Neural cell (in vitro differentiated cells): ENCODE data around the gene LHX5. TPM values are rescaled to one million over a fixed set of nuclear protein-coding genes. Genes with fewer than 3 reads are reported as not detected.

Experiments
- H2AFZ ChIP-seq: fragments of 200-600, 300-800 bp; sonication (generic), shearing (Covaris generic); 2 replicates; pipeline ENCODE4 v1.6.0; 2014; ENCODE audit warnings: low read depth, mild to moderate bottlenecking, antibody characterized with exemption, low read length, moderate library complexity
- H3F3A ChIP-seq: fragments of 200-600 bp; shearing (Covaris generic); 2 replicates; pipeline ENCODE4 v1.6.1; 2016; ENCODE audit warnings: mild to moderate bottlenecking, moderate library complexity, mixed read lengths, antibody characterized with exemption, low read length; ENCODE audit not compliant: insufficient read depth, poor library complexity, severe bottlenecking
- H3K27ac ChIP-seq: fragments of 200-600, 300-800 bp; sonication (generic), shearing (Covaris generic); 2 replicates; pipeline ENCODE4 v1.5.1; 2014; ENCODE audit warnings: mild to moderate bottlenecking, low read length, moderate library complexity
- H3K27me3 ChIP-seq: fragments of 300-800, 200-600 bp; sonication (generic), shearing (Covaris generic); 2 replicates; pipeline ENCODE4 v1.6.0; 2014; ENCODE audit warnings: mild to moderate bottlenecking, low read depth, low read length, moderate library complexity; ENCODE audit not compliant: insufficient read depth
- H3K36me3 ChIP-seq: fragments of 300-800, 200-600 bp; sonication (generic), shearing (Covaris generic); 2 replicates; pipeline ENCODE4 v1.5.1; 2014; ENCODE audit warnings: mild to moderate bottlenecking, antibody characterized with exemption, low read length, moderate library complexity; ENCODE audit not compliant: insufficient read depth
- H3K4me2 ChIP-seq: fragments of 300-800, 200-600 bp; sonication (generic), shearing (Covaris generic); 2 replicates; pipeline ENCODE4 v1.6.0; 2014; ENCODE audit warnings: mild to moderate bottlenecking, low read length
- H3K4me3 ChIP-seq: fragments of 300-800, 200-600 bp; sonication (generic), shearing (Covaris generic); 2 replicates; pipeline ENCODE4 v1.5.1; 2014; ENCODE audit warnings: mild to moderate bottlenecking, low read length, moderate library complexity
- H3K79me2 ChIP-seq: fragments of 200-600 bp; shearing (Covaris generic); replicated peaks from 2 replicates; pipeline ENCODE4 v1.6.0; 2014; ENCODE audit warnings: mild to moderate bottlenecking, low read length, moderate library complexity; ENCODE audit not compliant: insufficient read depth
- H3K9ac ChIP-seq: fragments of 300-800, 200-600 bp; sonication (generic), shearing (Covaris generic); 2 replicates; pipeline ENCODE4 v1.6.1; 2016; ENCODE audit warnings: mild to moderate bottlenecking, low read length, mixed read lengths
- H3K9me2 ChIP-seq: fragments of 200-600 bp; shearing (Covaris generic); 2 replicates; pipeline ENCODE4 v1.6.1; 2016; ENCODE audit warnings: mild to moderate bottlenecking, low read length, mixed read lengths; ENCODE audit not compliant: insufficient read depth
- H3K9me3 ChIP-seq: fragments of 200-600, 300-800 bp; sonication (generic), shearing (Covaris generic); 2 replicates; pipeline ENCODE4 v1.6.1; 2016; ENCODE audit warnings: mild to moderate bottlenecking, mixed run types, low read length, moderate library complexity, mixed read lengths
- H4K20me1 ChIP-seq: fragments of 200-600 bp; shearing (Covaris generic); 2 replicates; pipeline ENCODE4 v1.6.1; 2016; ENCODE audit warnings: mild to moderate bottlenecking, mixed run types; ENCODE audit not compliant: insufficient read depth
- EP300 ChIP-seq: fragments of 450-650 bp; conservative IDR thresholded peaks from 2 replicates; pipeline ENCODE4 v1.6.1; 2014; ENCODE audit warnings: antibody characterized with exemption, mild to moderate bottlenecking, moderate library complexity; ENCODE audit not compliant: poor library complexity, severe bottlenecking
- EZH2 ChIP-seq: fragments of 200-600, 300-800 bp; shearing (Covaris generic), sonication (generic); IDR thresholded peaks from 2 replicates; pipeline ENCODE4 v1.6.1; 2014; ENCODE audit warnings: antibody characterized with exemption, low read length, borderline replicate concordance, mild to moderate bottlenecking; ENCODE audit not compliant: insufficient read depth, poor library complexity, severe bottlenecking
- MXI1 ChIP-seq: fragments of 450-650 bp; conservative IDR thresholded peaks from 2 replicates; pipeline ENCODE4 v1.6.1; 2014; ENCODE audit warnings: antibody characterized with exemption, mild to moderate bottlenecking; ENCODE audit not compliant: poor library complexity, severe bottlenecking
- POLR2AphosphoS5 ChIP-seq: IDR thresholded peaks from 2 replicates; pipeline ENCODE4 v1.6.1; 2012
- RAD21 ChIP-seq: fragments of 450-650 bp; conservative IDR thresholded peaks from 2 replicates; pipeline ENCODE4 v1.6.1; 2014; ENCODE audit warnings: antibody characterized with exemption, mild to moderate bottlenecking, moderate library complexity
- SMC3 ChIP-seq: fragments of 450-650 bp; conservative IDR thresholded peaks from 2 replicates; pipeline ENCODE4 v1.6.1; 2014; ENCODE audit warnings: antibody characterized with exemption, mild to moderate bottlenecking, moderate library complexity; ENCODE audit not compliant: poor library complexity
- TAF1 ChIP-seq: IDR thresholded peaks from 2 replicates; pipeline ENCODE4 v1.6.1; 2012; ENCODE audit warnings: low read depth
- polyA plus RNA-seq: library from polyadenylated mRNA; depleted of rRNA; stranded (reverse); fragments of >200 nt; gene quantifications from 2 replicates; pipeline ENCODE4 v1.2.3, GENCODE V29; 2014
- TF ChIP-seq, protein P1 (sequence below): fragments of 450-650 bp; IDR thresholded peaks from 2 replicates; pipeline ENCODE4 v1.5.1; 2014; ENCODE audit warnings: antibody characterized with exemption, mild to moderate bottlenecking, moderate library complexity; ENCODE audit not compliant: poor library complexity, severe bottlenecking
- TF ChIP-seq, protein P2 (sequence below): IDR thresholded peaks from 2 replicates; pipeline ENCODE4 v1.6.1; 2012; ENCODE audit warnings: borderline replicate concordance

The LHX5 gene
- polyA plus RNA-seq, 1 donor from 2014 or later, result 3.8 TPM

DNA sequence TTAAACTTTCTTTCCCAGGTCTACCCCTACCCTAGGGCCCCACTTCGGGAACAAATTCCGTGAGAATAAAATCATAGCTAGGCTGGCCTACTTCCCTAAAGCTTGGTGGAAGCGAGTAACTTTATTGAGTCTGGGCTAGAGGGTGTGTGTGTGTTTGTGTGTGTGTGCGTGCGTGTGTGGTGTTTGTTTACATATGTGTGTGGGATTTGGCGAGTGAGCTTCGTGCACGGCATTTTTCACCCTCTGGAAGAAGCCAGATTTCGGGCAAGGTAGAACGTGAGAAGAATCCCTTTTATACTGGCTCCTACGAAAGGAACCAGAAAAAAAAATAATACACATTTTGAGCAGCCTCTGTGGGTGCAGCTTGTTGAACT is 7.5 kb upstream of the LHX5 start:
- Histone ChIP-seq H2AFZ (no peak overlapping the region), H3K79me2 (no peaks in the 10 kb centered on the region), H3K27me3 (peaks cover 96% of the 10 kb centered on the region), H3K4me2 (no peak overlapping the region), H4K20me1 (no peaks in the 10 kb centered on the region), H3K36me3 (no peaks in the 10 kb centered on the region), H3K9me2 (no peaks in the 10 kb centered on the region), H3K9me3 (no peaks in the 10 kb centered on the region), H3K9ac (peak overlapping the region; percentile 28), H3F3A (no peaks in the 10 kb centered on the region), H3K4me3 (peak overlapping the region; percentile 20), H3K27ac (no peak overlapping the region)
- TF ChIP-seq TAF1 (no peak), SMC3 (no peak), EZH2 (no peak), POLR2AphosphoS5 (peak; percentile 11)

DNA sequence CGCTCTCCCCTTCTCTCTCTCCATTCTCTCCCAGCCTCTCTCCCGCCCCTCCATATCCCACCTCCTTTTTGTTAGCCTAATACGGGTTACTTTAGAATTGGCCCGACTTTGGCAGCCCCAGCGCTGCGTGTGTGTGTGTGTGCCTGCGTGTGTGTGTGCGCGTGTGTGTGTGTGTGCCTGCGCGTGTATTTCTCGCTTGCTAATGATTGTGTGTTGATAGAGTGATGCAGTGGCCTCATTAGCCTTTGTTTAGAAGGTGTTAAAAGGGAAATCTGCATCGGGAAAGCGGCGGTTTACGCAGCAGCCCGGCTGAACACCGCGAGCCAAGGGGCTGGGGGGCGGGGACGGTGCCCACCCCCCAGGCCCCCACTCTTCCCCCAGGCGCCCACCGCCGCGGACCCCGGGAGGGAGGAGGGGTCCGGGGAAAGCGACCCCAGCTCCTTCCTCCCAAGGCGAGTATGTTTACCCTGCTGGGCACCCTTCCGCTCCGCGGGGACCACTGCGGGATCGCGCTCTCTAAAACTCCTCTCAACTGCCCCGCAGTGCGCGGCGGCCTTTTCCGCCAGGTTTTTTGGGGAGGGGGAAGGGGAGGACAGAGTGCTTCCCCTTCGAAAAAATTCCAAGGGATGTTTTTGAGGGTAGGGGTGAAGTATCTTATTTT is 6.8 kb upstream of the LHX5 start:
- TF ChIP-seq TAF1, result no peak
- peak; percentile 52 for TF ChIP-seq EZH2
- TF ChIP-seq POLR2AphosphoS5, result peak; percentile 10
- Histone ChIP-seq H3K27ac (no peak overlapping the region), H3K9me2 (no peaks in the 10 kb centered on the region), H3K9me3 (no peaks in the 10 kb centered on the region), H3K27me3 (peaks cover 96% of the 10 kb centered on the region), H4K20me1 (no peaks in the 10 kb centered on the region), H3K36me3 (no peaks in the 10 kb centered on the region), H3F3A (no peaks in the 10 kb centered on the region), H3K4me2 (no peak overlapping the region), H3K79me2 (no peaks in the 10 kb centered on the region), H2AFZ (no peak overlapping the region), H3K9ac (peak overlapping the region; percentile 28), H3K4me3 (peak overlapping the region; percentile 20)

DNA sequence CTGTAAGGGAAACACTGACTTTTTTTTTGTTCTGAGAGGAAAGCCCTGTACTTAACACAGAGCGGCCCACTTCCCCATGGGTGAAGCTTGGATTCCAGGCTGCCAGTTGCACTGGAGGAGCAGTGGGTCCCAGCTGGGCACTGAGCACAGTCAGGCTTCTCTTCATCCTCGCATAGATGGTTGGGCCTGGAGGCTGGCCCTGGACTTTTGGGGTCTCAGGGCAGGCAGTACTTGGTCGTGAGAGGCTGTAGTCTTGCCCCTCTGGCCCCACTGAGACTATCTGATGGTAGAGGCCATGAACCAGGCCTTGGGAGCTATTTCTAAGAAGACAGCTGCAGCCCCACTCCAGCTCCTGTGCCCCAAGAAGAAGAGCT is 6.2 kb upstream of the LHX5 start:
- Histone ChIP-seq H3K4me3 (no peak overlapping the region), H3K27ac (no peak overlapping the region), H3F3A (no peaks in the 10 kb centered on the region), H3K36me3 (no peaks in the 10 kb centered on the region), H3K9me2 (no peaks in the 10 kb centered on the region), H2AFZ (no peak overlapping the region), H3K9ac (no peak overlapping the region), H3K27me3 (peaks cover 96% of the 10 kb centered on the region), H3K79me2 (no peaks in the 10 kb centered on the region), H3K4me2 (no peak overlapping the region), H4K20me1 (no peaks in the 10 kb centered on the region), H3K9me3 (no peaks in the 10 kb centered on the region)
- TF ChIP-seq EZH2, result no peak
- TF ChIP-seq, protein P1, sequence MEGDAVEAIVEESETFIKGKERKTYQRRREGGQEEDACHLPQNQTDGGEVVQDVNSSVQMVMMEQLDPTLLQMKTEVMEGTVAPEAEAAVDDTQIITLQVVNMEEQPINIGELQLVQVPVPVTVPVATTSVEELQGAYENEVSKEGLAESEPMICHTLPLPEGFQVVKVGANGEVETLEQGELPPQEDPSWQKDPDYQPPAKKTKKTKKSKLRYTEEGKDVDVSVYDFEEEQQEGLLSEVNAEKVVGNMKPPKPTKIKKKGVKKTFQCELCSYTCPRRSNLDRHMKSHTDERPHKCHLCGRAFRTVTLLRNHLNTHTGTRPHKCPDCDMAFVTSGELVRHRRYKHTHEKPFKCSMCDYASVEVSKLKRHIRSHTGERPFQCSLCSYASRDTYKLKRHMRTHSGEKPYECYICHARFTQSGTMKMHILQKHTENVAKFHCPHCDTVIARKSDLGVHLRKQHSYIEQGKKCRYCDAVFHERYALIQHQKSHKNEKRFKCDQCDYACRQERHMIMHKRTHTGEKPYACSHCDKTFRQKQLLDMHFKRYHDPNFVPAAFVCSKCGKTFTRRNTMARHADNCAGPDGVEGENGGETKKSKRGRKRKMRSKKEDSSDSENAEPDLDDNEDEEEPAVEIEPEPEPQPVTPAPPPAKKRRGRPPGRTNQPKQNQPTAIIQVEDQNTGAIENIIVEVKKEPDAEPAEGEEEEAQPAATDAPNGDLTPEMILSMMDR, result no peak
- no peak for TF ChIP-seq RAD21
- no peak for TF ChIP-seq TAF1
- TF ChIP-seq, protein P2, sequence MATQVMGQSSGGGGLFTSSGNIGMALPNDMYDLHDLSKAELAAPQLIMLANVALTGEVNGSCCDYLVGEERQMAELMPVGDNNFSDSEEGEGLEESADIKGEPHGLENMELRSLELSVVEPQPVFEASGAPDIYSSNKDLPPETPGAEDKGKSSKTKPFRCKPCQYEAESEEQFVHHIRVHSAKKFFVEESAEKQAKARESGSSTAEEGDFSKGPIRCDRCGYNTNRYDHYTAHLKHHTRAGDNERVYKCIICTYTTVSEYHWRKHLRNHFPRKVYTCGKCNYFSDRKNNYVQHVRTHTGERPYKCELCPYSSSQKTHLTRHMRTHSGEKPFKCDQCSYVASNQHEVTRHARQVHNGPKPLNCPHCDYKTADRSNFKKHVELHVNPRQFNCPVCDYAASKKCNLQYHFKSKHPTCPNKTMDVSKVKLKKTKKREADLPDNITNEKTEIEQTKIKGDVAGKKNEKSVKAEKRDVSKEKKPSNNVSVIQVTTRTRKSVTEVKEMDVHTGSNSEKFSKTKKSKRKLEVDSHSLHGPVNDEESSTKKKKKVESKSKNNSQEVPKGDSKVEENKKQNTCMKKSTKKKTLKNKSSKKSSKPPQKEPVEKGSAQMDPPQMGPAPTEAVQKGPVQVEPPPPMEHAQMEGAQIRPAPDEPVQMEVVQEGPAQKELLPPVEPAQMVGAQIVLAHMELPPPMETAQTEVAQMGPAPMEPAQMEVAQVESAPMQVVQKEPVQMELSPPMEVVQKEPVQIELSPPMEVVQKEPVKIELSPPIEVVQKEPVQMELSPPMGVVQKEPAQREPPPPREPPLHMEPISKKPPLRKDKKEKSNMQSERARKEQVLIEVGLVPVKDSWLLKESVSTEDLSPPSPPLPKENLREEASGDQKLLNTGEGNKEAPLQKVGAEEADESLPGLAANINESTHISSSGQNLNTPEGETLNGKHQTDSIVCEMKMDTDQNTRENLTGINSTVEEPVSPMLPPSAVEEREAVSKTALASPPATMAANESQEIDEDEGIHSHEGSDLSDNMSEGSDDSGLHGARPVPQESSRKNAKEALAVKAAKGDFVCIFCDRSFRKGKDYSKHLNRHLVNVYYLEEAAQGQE, result no peak
- no peak for TF ChIP-seq SMC3
- TF ChIP-seq MXI1, result no peak
- no peak for TF ChIP-seq EP300
- TF ChIP-seq POLR2AphosphoS5, result no peak
